Small intestine (tissue), 7 donors: ENCODE results near the gene PHF13. TPM values are rescaled to one million over a fixed set of nuclear protein-coding genes. Genes with fewer than 3 reads are reported as not detected.

Source experiments
- DNase-seq, 2 donors: peaks; one replicate each; pipeline versions ENCODE4 v3.0.0 to v3.0.0-alpha.2; 2013
- FAIRE-seq: peaks from 2 replicates; lab custom pipeline; 2012; peaks lifted over from hg19 to GRCh38; lab: Jason Lieb, UNC
- H3K27ac ChIP-seq, 3 donors: one replicate each; pipeline ENCODE4 v1.5.1; 2013; ENCODE audit warnings: low read length in 2 of 3, mild to moderate bottlenecking in 2 of 3, control low read depth in 1 of 3, inconsistent platforms in 1 of 3, low read depth in 1 of 3, moderate library complexity in 1 of 3
- H3K27me3 ChIP-seq, 3 donors: one replicate each; pipeline ENCODE4 v1.6.1; 2013; ENCODE audit warnings: low read length in 3 of 3, inconsistent platforms in 1 of 3; ENCODE audit not compliant: control insufficient read depth in 3 of 3, insufficient read depth in 3 of 3
- H3K36me3 ChIP-seq, 3 donors: one replicate each; pipeline ENCODE4 v1.6.1; 2013; ENCODE audit warnings: low read length in 3 of 3, inconsistent platforms in 1 of 3, low read depth in 1 of 3, mild to moderate bottlenecking in 1 of 3, moderate library complexity in 1 of 3; ENCODE audit not compliant: control insufficient read depth in 3 of 3, insufficient read depth in 2 of 3
- H3K4me1 ChIP-seq, 3 donors: one replicate each; pipeline ENCODE4 v1.6.1; 2013; ENCODE audit warnings: low read length in 2 of 3, inconsistent platforms in 1 of 3, low read depth in 1 of 3, mild to moderate bottlenecking in 1 of 3, moderate library complexity in 1 of 3; ENCODE audit not compliant: control insufficient read depth in 3 of 3, insufficient read depth in 2 of 3
- H3K4me3 ChIP-seq, 3 donors: one replicate each; pipeline ENCODE4 v1.5.1; 2013; ENCODE audit warnings: low read length in 3 of 3, control low read depth in 1 of 3, inconsistent platforms in 1 of 3, low read depth in 1 of 3, mild to moderate bottlenecking in 1 of 3, moderate library complexity in 1 of 3
- H3K9me3 ChIP-seq, 2 donors: one replicate each; pipeline ENCODE4 v1.6.1; 2013; ENCODE audit warnings: low read depth in 1 of 2, low read length in 1 of 2; ENCODE audit not compliant: control insufficient read depth in 2 of 2, insufficient read depth in 1 of 2
- WGBS, 3 donors: extraction: QIAGEN DNeasy Blood & Tissue Kit; methylation state at CpG; one replicate each; pipeline ENCODE4 v1.1.7; 2013; 5-methylcytosine and 5-hydroxymethylcytosine counted together
- polyA plus RNA-seq, 4 donors: library from polyadenylated mRNA; stranded (reverse) in 3 of 4; unstranded in 1 of 4; fragments of 200-250 nt in 3 of 4; fragments of 120-200 nt in 1 of 4; gene quantifications; one replicate each; pipeline versions ENCODE4 v1.2.1 to v1.2.3, GENCODE V29; 2013
- donor health status: healthy with polysubstance abuse.
- donor health status: control.
- donor health status: control.
- donor health status: Bipolar disorder and iron deficiency.
- donor health status: healthy.

Gene PHF13
- polyA plus RNA-seq, 4 donors = 4.0 to 13.4 (median 4.8) TPM

GRCh38 chr1:6577831-6578525 is 35.6 kb upstream of the PHF13 start:
- Histone ChIP-seq H3K27ac (no peak overlapping the region), H3K4me1 (peaks cover 4 to 29% (median 10%) of the 10 kb centered on the region in 3 donors), H3K27me3 (no peaks in the 10 kb centered on the region), H3K36me3 (peaks cover 0 to 13% (median 0%) of the 10 kb centered on the region in 3 donors), H3K4me3 (no peak overlapping the region), H3K9me3 (no peaks in the 10 kb centered on the region)
- DNase-seq = no peak
- WGBS, 3 donors = 73 to 89% (median 78%) methylated on average over 6 of the region's 6 CpGs
- no peak for FAIRE-seq

- no peaks in the 10 kb centered on the region for H3K9me3 ChIP-seq
- H3K4me3 ChIP-seq = peak overlapping the region in 1 of 3 donors; percentile 79
- peak overlapping the region in 2 of 3 donors; percentile 82 to 83 for H3K27ac ChIP-seq
- peaks cover 0 to 13% (median 0%) of the 10 kb centered on the region in 3 donors for H3K36me3 ChIP-seq
- H3K4me1 ChIP-seq = peaks cover 4 to 30% (median 10%) of the 10 kb centered on the region in 3 donors
- DNase-seq (no peak), FAIRE-seq (no peak)
- 86 to 92% (median 90%) methylated on average over 14 of the region's 14 CpGs for WGBS, 3 donors
- no peaks in the 10 kb centered on the region for H3K27me3 ChIP-seq
Measured at GRCh38 chr1:6578624-6579373, 34.7 kb upstream of the PHF13 start.

DNA sequence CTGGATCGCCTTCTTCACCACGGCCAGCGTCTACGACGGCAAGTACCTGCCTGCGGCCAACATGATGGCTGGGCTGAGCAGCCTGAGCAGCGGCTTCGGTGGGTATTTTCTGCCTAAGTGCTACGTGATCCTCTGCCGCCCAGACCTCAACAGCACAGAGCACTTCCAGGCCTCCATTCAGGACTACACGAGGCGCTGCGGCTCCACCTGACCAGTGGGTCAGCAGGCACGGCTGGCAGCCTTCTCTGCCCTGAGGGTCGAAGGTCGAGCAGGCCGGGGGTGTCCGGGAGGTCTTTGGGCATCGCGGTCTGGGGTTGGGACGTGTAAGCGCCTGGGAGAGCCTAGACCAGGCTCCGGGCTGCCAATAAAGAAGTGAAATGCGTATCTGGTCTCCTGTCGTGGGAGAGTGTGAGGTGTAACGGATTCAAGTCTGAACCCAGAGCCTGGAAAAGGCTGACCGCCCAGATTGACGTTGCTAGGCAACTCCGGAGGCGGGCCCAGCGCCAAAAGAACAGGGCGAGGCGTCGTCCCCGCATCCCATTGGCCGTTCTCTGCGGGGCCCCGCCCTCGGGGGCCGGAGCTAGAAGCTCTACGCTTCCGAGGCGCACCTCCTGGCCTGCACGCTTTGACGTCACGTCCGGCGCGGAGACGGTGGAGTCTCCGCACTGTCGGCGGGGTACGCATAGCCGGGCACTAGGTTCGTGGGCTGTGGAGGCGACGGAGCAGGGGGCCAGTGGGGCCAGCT is 34.0 kb upstream of the PHF13 start, which contains the start of gene ZBTB48:
ZBTB48 (plus strand) TSS at position 621 of the 745 bp plus-strand sequence. CDS start 616 bp downstream, outside the sequence.
- H3K9me3 ChIP-seq = no peaks in the 10 kb centered on the region
- H3K36me3 ChIP-seq = peaks cover 0 to 20% (median 0%) of the 10 kb centered on the region in 3 donors
- H3K27ac ChIP-seq = peak within 1 kb of the TSS; percentile 66 to 93 (median 83)
- no peaks in the 10 kb centered on the region for H3K27me3 ChIP-seq
- DNase-seq = peak; percentile 99
- peak within 1 kb of the TSS; percentile 72 to 92 (median 79) for H3K4me3 ChIP-seq
- 14 to 18% (median 14%) methylated on average over 44 to 58 of the region's 58 CpGs for WGBS, 3 donors
- no peak for FAIRE-seq
- H3K4me1 ChIP-seq = peaks cover 4 to 30% (median 10%) of the 10 kb centered on the region in 3 donors

- WGBS, 3 donors = 0 to 1% (median 1%) methylated on average over 12 to 29 of the region's 30 CpGs
- peak overlapping the region; percentile 72 to 92 (median 79) for H3K4me3 ChIP-seq
- peak overlapping the region; percentile 66 to 93 (median 83) for H3K27ac ChIP-seq
- no peaks in the 10 kb centered on the region for H3K27me3 ChIP-seq
- peaks cover 0 to 24% (median 0%) of the 10 kb centered on the region in 3 donors for H3K36me3 ChIP-seq
- peaks cover 4 to 30% (median 10%) of the 10 kb centered on the region in 3 donors for H3K4me1 ChIP-seq
- FAIRE-seq = no peak
- no peaks in the 10 kb centered on the region for H3K9me3 ChIP-seq
- peak; percentile 22 to 56 for DNase-seq
Measured at GRCh38 chr1:6580119-6580592, 33.4 kb upstream of the PHF13 start.

GRCh38 chr1:6580593-6581409 is 32.7 kb upstream of the PHF13 start:
- WGBS, 3 donors = 20 to 32% (median 24%) methylated on average over 19 of the region's 19 CpGs
- DNase-seq = peak; percentile 22 to 46

GRCh38 chr1:6581561-6582305 is 31.8 kb upstream of the PHF13 start:
- FAIRE-seq = no peak
- H3K4me1 ChIP-seq = peaks cover 4 to 30% (median 10%) of the 10 kb centered on the region in 3 donors
- WGBS, 3 donors = 24 to 52% (median 39%) methylated on average over 10 of the region's 10 CpGs

More at GRCh38 chr1:6580593-6581409, 32.7 kb upstream of the PHF13 start:
- H3K9me3 ChIP-seq = no peaks in the 10 kb centered on the region
- H3K36me3 ChIP-seq = peaks cover 0 to 30% (median 0%) of the 10 kb centered on the region in 3 donors
- H3K27me3 ChIP-seq = no peaks in the 10 kb centered on the region
- peak overlapping the region; percentile 83 to 93 (median 86) for H3K27ac ChIP-seq
- peaks cover 4 to 30% (median 10%) of the 10 kb centered on the region in 3 donors for H3K4me1 ChIP-seq
- peak overlapping the region; percentile 72 to 92 (median 79) for H3K4me3 ChIP-seq
- FAIRE-seq = no peak

DNA sequence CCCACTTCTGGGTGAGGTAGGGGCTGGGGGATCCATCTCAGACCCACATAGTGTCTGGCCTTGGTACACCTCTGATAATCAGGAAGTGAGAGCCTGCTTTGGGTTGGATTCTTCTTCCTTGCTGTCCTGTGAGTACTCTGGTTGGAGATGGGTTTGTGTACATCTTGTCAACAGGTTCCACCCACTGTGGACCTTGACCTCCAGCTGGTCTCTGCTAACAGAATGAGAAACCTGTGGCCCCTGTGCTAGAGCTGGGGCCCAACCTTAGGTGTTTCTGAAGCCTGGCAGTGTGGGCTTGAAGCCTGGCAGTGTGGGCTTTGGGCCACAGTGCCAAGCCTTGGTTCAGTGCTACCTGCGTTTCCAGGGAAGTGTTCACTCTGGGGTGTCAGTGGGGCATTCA is 31.2 kb upstream of the PHF13 start:
- no peak for FAIRE-seq
- Histone ChIP-seq H3K27me3 (no peaks in the 10 kb centered on the region), H3K36me3 (peaks cover 0 to 44% (median 0%) of the 10 kb centered on the region in 3 donors), H3K9me3 (no peaks in the 10 kb centered on the region), H3K4me3 (peak overlapping the region in 2 of 3 donors; percentile 13 to 18), H3K27ac (peak overlapping the region; percentile 83 to 93 (median 86)), H3K4me1 (peaks cover 4 to 30% (median 10%) of the 10 kb centered on the region in 3 donors)
- 0 to 65% (median 25%) methylated on average over 1 of the region's 1 CpG for WGBS, 3 donors
- DNase-seq = peak; percentile 96

More at GRCh38 chr1:6581561-6582305, 31.8 kb upstream of the PHF13 start:
- Histone ChIP-seq H3K36me3 (peaks cover 0 to 38% (median 0%) of the 10 kb centered on the region in 3 donors), H3K4me3 (peak overlapping the region in 2 of 3 donors; percentile 13 to 72), H3K27me3 (no peaks in the 10 kb centered on the region), H3K9me3 (no peaks in the 10 kb centered on the region), H3K27ac (peak overlapping the region; percentile 83 to 93 (median 86))
- peak in 1 of 2 donors; percentile 23 for DNase-seq
